HuH-7.5 (cell line): ENCODE data around the gene N4BP2.

Source experiments
- DNase-seq: peaks from one replicate; pipeline ENCODE4 v3.0.0; 2011; ENCODE audit warnings: low spot score

N4BP2 gene

GRCh38 chr4:40192114-40193015 is 135.7 kb downstream of the N4BP2 start:
- no peak for DNase-seq

DNA sequence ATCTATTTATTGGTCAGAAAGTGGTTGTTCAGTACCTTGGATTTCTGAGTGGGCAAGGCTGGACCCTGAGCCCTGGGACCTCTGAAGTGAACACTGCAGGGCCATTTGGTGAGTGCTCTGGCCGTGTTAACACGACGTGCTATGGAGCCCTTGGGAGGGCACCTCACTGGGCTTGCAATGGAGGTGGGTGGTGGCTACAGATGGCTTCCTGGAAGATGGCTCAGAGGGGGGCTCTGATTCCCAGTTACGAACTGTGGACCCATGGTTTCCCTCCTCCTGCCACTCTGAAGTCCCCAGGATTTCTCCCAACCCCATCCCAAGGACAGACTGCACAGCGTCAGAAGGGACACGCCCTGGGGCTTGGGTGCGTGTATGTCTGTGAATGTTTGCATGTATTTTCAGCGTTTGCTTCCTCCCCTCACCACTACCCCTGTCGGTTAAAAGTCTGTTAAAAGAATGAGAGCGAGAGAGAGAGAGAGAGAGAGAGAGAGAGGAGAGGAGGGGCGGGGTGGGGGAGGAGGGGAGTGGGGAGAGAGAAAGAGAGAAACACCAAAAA is 136.4 kb downstream of the N4BP2 start:
- no peak for DNase-seq

GRCh38 chr4:40193578-40193977 is 136.9 kb downstream of the N4BP2 start:
- no peak for DNase-seq

DNA sequence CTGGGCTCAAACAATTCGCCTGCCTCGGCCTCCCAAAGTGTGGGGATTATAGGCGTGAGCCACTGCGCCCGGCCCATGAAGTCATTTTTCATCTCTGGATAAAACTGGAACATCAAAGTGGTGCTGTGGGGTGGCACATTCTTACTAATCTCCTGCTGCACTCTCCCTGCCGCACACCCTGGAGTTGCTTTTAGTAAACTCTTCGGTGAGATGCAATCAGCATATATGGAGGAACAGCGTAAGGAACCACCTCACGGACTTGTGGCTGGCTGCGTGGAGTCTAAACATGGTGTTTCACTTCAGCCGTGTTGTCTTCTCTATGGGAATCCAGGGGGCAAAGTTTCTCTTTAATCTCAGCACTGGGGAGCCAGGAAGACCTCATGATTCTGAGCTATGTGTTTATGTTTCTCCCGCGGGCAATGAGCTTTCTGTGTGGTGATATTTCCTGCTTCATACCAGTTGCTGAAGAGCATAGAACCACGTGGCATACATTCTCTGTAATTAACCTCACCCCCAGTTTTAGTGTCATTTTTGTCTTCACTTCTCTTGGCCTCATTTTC is 138.0 kb downstream of the N4BP2 start:
- DNase-seq = no peak

- no peak for DNase-seq
Measured at GRCh38 chr4:40195182-40196177, 138.8 kb downstream of the N4BP2 start.

- no peak for DNase-seq
Measured at GRCh38 chr4:40196272-40196671, 139.6 kb downstream of the N4BP2 start.

DNA sequence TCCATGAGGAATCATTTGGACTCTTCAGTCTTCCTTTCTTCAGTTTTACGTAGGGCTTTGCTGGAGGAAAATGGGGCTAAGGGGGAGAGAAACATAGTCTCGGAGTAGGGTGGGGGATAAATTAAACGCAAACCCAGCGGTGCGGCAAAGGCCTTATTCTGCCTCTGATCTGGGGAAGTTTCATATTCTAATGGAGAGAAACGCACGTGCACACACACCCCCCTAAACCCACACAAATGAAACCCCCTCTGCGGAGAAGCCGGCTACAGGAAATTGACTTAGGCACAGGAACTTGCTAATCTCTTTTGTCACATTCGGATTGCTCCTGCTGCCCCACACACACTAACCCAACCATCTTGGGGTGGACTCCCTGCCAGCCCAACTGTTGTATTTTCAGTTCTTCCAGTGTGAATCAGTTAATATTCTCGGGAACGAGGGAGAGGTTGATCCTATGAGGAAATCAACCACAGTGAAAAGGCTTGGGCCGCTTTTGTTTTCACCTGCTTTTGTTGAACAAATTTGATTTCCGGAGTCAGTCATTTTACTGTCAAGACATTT is 140.2 kb downstream of the N4BP2 start, which contains the start of gene RHOH:
TSS of gene RHOH (plus strand) at position 308 of the 558 bp plus-strand sequence. CDS start 46,356 bp downstream, outside the sequence.
- no peak for DNase-seq

- DNase-seq = no peak
Measured at GRCh38 chr4:40197879-40198689, 141.4 kb downstream of the N4BP2 start.

DNA sequence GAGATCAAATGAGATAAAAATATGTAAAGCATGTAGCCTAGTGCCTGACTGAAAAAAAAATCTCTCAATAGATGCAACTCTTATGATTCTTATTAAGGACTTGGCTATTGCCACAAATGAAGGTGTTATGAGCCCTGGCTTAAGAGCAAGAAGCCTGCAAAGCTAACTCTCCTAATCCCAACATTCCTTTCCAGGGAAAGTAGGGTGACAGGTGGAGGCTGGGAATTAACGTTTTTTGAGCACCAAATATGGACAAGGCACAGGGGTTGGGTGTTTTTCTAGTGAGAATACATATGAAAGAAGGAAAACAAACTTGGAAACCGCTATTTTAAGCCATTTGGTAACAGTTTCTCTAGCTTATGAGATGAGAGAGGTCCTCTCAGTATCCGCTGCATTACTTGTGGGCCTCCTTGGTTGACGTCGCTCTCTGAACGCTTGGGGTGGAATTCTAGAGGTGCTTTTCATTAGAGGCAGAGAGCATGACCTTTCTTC is 142.6 kb downstream of the N4BP2 start:
- DNase-seq = no peak

- no peak for DNase-seq
Measured at GRCh38 chr4:40199999-40200874, 143.6 kb downstream of the N4BP2 start.

- no peak for DNase-seq
Measured at GRCh38 chr4:40200875-40201801, 144.5 kb downstream of the N4BP2 start.

DNA sequence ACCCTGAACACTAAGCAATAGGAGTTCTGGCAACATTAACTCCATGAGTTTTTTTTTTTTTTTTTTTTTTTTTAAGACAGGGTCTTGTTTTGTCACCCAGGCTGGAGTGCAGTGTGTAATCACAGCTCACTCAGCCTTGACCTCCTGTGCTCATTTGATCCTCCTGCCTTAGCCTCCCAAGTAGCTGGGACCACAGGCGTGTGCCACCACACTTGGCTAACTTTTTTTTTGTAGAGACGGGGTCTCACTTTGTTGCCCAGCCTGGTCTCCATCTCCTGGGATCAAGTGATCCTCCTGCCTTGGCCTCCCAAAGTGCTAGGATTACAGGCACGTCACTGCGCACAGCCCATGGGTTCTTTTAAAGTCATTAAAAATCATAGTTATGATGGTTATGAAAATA is 145.2 kb downstream of the N4BP2 start:
- DNase-seq = no peak

GRCh38 chr4:40202474-40202873 is 145.8 kb downstream of the N4BP2 start:
- DNase-seq = no peak

GRCh38 chr4:40204507-40205258 is 148.0 kb downstream of the N4BP2 start:
- DNase-seq = no peak

GRCh38 chr4:40205259-40206198 is 148.9 kb downstream of the N4BP2 start:
- DNase-seq = no peak

- DNase-seq = no peak
Measured at GRCh38 chr4:40206426-40206825, 149.8 kb downstream of the N4BP2 start.
